Measurements from ENCODE around the gene TM9SF3.
A peak's percentile ranks its signal among the peaks of the same experiment; 100 is the strongest.

GRCh38 chr10:96470116-96470743, 116.6 kb downstream of the TM9SF3 start:
- TF ChIP-seq CTCF (IDR thresholded peaks at IDR 0.05) (peak in 2 of 4 experiments; percentile 7 to 40), POLR2AphosphoS5 (IDR thresholded peaks at IDR 0.05) (no peak)
